ENCODE data around the gene HOXA9. TPM values are rescaled to one million over a fixed set of nuclear protein-coding genes. Genes with fewer than 3 reads are reported as not detected.

The HOXA9 gene
- total RNA-seq, 1 donor: 20.3 TPM

DNA sequence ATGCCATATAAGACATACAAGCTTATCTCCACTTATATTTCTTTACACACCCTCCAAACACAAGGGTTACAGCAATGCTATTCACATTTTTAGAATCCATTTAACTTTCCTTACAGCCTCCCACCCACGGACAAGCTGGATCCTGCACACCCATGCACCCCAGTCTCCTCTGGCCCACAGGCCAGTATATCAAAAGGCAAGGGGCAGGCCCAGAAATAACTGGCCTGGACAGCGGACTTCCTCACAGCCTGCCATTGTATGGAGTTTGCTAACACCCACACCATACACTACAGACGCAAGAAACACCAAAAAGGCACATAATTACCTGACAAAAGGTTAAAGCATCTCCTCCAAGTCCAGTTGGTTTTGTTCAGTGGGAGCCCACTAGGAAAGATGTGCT lies 46.8 kb downstream of the HOXA9 start:
- no peak overlapping the region for H3K4me3 ChIP-seq (ENCODE audit: low read depth, low read length)
- TF ChIP-seq, protein P1, sequence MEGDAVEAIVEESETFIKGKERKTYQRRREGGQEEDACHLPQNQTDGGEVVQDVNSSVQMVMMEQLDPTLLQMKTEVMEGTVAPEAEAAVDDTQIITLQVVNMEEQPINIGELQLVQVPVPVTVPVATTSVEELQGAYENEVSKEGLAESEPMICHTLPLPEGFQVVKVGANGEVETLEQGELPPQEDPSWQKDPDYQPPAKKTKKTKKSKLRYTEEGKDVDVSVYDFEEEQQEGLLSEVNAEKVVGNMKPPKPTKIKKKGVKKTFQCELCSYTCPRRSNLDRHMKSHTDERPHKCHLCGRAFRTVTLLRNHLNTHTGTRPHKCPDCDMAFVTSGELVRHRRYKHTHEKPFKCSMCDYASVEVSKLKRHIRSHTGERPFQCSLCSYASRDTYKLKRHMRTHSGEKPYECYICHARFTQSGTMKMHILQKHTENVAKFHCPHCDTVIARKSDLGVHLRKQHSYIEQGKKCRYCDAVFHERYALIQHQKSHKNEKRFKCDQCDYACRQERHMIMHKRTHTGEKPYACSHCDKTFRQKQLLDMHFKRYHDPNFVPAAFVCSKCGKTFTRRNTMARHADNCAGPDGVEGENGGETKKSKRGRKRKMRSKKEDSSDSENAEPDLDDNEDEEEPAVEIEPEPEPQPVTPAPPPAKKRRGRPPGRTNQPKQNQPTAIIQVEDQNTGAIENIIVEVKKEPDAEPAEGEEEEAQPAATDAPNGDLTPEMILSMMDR (IDR thresholded peaks at IDR 0.05; ENCODE audit: insufficient read depth, low read depth, low read length): no peak
- DNase-seq (ENCODE audit: low read depth): no peak

DNA sequence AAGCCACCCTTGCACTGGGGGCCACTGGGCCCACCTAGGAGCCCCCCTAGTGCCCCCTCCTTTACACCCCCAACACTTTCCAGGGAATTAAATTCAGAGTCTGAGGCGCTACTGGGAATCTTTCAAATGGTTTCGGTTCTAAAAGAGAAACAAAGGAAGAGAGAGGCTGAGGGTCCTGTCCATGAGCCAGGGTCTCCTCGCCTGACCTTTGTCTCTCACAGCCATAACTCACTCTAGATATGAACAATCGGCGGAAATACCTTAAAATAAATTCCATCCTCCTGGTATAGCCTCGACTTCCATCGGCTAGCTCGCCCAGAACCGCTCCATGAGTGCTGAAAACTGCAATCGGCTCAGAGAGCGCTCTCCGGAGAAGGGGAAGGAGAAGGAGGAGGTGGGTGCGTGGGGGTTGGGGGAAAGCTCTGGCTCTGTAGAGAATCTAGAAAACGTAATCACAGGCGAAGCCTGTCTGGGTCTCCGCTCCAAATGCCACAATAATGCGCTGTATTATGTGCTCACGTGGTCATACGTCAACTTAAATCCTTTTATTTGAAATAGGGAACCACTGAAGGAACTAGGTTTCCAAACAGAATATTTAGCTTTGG lies 47.3 kb downstream of the HOXA9 start:
- no peak overlapping the region for H3K4me3 ChIP-seq (ENCODE audit: low read depth, low read length)
- DNase-seq (ENCODE audit: low read depth): no peak
- TF ChIP-seq, protein P1 (IDR thresholded peaks at IDR 0.05; ENCODE audit: insufficient read depth, low read depth, low read length): no peak

DNA sequence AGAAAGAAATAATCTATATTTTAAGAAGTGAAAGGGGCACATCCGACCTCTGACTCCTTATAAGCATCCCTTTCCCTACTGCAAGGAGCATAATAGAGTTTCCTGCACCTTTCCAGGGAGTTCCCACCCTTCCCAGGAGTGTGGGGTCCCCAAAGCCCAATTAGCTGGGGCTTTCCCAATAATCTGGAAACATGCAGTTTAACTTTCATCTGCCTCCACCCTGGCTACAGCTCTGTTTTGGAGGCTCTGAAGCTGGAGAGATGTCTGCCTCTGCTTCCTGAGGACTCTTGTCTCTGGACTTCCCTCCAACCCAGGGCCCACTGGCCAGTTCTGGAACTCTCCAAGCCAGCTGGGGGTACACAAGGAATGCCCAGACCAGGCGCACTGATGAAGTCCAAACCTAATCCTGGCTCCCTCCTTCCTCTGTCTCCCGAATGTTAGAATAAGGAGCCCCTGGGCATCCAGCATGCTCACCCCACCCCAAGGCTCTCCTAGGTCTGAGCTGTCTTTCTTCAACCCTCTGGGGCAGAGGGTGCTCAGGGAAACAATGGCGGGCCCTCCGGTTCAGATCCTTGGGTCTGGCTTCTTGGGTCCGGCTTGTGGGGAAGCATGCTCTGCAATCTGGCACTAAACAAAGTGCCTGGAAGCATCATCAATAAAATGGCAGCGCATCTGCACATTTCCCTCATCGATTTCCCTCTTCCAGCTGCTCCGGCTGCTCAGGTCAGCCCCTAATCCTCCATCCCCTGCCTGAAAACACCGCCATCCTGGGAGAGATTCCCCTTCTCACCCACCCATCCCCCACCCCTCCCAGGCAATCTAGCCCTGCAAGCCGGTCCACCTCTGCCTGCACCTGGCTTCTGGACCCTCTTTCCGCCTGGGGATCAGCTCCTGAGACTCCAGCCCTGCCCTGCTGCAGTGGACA lies 48.1 kb downstream of the HOXA9 start:
- DNase-seq (ENCODE audit: low read depth): no peak
- H3K4me3 ChIP-seq (ENCODE audit: low read depth, low read length): no peak overlapping the region
- TF ChIP-seq, protein P1 (IDR thresholded peaks at IDR 0.05; ENCODE audit: insufficient read depth, low read depth, low read length): no peak

DNA sequence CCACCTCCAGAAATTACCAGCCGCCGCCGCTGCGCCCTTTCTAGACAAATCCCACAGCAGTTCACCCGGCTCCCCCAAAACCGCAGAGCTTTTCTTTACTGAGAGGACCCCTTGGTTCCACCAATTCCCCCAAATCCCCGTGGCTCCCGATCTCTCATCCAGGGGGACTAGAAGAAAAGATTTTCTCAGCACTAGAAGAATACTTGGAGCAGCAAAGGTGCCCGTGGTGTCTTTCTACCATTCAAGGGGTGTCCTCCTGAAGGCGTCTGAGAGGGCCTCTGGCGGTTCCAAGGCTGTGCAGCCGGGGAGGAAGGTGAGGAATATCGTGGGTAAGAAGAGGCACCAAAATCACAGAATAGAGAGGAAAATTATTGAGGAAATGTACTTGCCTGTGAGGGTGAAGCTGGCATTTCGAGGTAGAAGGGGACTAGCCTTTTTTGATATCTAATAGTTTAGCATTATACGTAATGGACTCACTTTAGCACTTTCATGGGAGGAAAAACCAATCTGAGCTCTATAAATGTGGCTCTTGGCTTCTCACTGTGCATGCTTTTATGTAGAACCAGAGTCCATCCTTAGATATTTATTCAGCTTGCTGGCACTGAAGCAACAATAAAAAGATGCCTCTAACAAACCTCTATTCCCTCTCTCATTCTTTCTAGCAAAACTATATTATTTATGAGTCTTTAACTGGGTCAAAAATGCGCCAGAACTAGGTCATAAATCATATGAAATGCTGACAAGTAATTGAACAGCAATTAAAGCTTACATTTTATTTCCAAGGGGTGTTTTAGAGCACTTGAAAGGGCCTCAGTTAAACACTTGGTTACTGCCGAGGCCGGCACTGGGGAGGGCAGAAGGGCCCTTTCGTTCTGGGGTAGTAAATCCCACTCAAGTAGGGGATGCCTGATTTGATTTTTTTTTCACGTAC lies 49.0 kb downstream of the HOXA9 start:
- peak overlapping the region; percentile 9 for H3K4me3 ChIP-seq (ENCODE audit: low read depth, low read length)
- no peak for DNase-seq (ENCODE audit: low read depth)
- TF ChIP-seq, protein P1 (IDR thresholded peaks at IDR 0.05; ENCODE audit: insufficient read depth, low read depth, low read length): no peak

DNA sequence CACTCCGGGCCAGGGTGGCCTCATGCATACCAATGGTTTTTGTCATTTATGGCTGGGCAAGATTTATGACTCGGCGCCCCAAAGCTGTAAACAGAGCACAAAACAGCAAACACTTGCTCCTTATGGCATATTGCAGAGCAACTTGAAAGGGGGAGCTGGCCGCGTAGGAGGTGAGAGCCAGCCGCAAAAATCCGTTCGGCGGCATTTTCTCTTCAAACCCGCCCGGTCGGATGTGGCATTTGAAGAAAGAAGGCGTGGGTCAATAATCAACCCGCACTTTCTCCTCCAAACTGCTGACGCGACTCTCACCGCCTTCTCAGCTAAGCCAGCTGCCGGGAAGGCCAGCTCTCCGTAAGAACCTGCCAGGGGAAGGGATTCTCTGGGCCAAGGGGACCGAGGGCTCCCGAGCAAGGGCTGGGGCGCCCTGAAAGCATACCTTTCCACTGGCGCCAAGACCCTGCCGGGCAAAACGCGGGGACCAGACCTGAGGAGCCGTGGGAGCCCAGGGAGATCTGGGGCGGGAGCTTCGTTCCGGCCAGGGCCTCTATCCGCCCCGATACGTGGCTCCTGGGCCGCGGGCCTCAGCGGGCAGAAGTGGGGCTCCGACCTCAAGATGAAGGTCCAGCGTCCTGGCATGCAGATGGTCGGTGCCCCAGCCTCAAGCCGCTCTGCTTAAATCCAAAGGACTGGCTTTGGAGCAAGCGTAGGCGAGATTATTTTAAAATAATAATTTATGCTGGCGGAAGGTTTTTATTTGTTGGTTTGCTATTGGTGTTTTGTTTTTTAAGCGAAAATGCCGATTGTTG lies 49.9 kb downstream of the HOXA9 start:
- TF ChIP-seq, protein P1 (IDR thresholded peaks at IDR 0.05; ENCODE audit: insufficient read depth, low read depth, low read length): no peak
- peak; percentile 88 for DNase-seq (ENCODE audit: low read depth)
- peak overlapping the region; percentile 18 for H3K4me3 ChIP-seq (ENCODE audit: low read depth, low read length)

DNA sequence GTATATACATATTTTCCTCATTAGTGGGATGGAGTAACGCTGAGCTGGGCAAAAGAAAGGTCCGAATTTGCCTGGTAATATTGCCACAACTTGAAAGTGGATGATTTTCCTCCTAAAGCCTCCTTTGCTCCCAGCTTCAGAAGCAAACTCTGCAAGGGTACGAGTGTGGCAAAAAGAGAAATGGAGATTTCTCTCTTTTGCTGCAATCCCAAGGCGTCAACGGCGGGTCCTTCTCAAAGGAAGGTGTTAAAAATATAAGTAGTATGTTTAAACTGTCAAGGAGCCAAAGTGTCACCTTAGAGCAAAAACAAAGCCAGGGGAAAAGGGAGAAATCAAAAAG lies 50.5 kb downstream of the HOXA9 start:
- TF ChIP-seq, protein P1 (IDR thresholded peaks at IDR 0.05; ENCODE audit: insufficient read depth, low read depth, low read length): no peak
- no peak for DNase-seq (ENCODE audit: low read depth)

More for the DNA sequence above, 50.5 kb downstream of the HOXA9 start:
- no peak overlapping the region for H3K4me3 ChIP-seq (ENCODE audit: low read depth, low read length)
